GM15510 (cell line): ENCODE data around the gene EDN2.

Experiments
- POLR2A ChIP-seq: IDR thresholded peaks from 3 replicates; pipeline ENCODE4 v1.6.1; 2011; ENCODE audit warnings: borderline replicate concordance; ENCODE audit not compliant: insufficient read length; ENCODE audit errors: extremely low read depth

EDN2 gene

GRCh38 chr1:41496080-41497055, 11.9 kb upstream of the EDN2 start:
- peak; percentile 27 for TF ChIP-seq POLR2A

GRCh38 chr1:41495210-41495948, 10.9 kb upstream of the EDN2 start:
- TF ChIP-seq POLR2A = no peak

- TF ChIP-seq POLR2A = no peak
Observed at GRCh38 chr1:41494351-41495209, 10.1 kb upstream of the EDN2 start.

- no peak for TF ChIP-seq POLR2A
Observed at GRCh38 chr1:41493626-41494350, 9.3 kb upstream of the EDN2 start.

- TF ChIP-seq POLR2A = no peak
Observed at GRCh38 chr1:41493117-41493536, 8.6 kb upstream of the EDN2 start.

- TF ChIP-seq POLR2A = no peak
Observed at GRCh38 chr1:41492341-41492848, 7.9 kb upstream of the EDN2 start.

GRCh38 chr1:41490911-41491310, 6.4 kb upstream of the EDN2 start:
- no peak for TF ChIP-seq POLR2A

GRCh38 chr1:41489561-41489960, 5.1 kb upstream of the EDN2 start:
- no peak for TF ChIP-seq POLR2A

GRCh38 chr1:41488040-41488951, 3.8 kb upstream of the EDN2 start:
- TF ChIP-seq POLR2A = no peak

GRCh38 chr1:41487126-41488039, 2.9 kb upstream of the EDN2 start:
- TF ChIP-seq POLR2A = no peak

- TF ChIP-seq POLR2A = no peak
Observed at GRCh38 chr1:41486371-41487125, 2.1 kb upstream of the EDN2 start.

- no peak for TF ChIP-seq POLR2A
Observed at GRCh38 chr1:41486053-41486370, 1.5 kb upstream of the EDN2 start.

- no peak for TF ChIP-seq POLR2A
Observed at GRCh38 chr1:41485605-41486004, 1.1 kb upstream of the EDN2 start.
